Measurements from ENCODE around the gene PRR5L. TPM values are rescaled to one million over a fixed set of nuclear protein-coding genes. Genes with fewer than 3 reads are reported as not detected.

The PRR5L gene
- total RNA-seq, 1 experiment from 2014 or later: 23.9 TPM

DNA sequence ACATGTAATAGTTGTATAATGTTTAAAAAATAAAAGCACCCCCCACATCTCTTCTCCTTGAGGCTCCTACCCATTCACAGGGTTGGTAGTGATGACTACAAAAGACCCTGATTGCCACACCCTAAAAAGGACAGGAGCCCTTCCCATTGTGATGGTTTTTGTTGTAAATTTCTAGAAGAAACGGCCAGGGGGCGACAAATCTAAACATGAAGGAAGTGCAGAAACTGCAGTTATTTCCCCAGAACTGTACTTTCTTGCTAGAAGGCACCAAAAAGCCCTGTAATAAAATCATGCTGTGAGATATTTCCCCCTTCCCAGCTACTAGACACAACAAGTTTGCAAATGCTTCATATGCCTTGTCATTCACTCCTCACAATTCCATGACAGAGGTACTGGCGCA is 10.8 kb downstream of the PRR5L start:
- ChIA-PET CTCF (interaction anchor here (0.6 to 1.4 kb wide), 5 partner anchors 8 to 172 kb away, joined by 3 to 5 read pairs (median 3); no protein-coding TSS in a partner anchor), POLR2A (interaction anchor here (0.7 kb wide), 1 partner anchor 17 kb away, joined by 3 read pairs; no protein-coding TSS in a partner anchor)
- H3K27me3 Mint-ChIP-seq (ENCODE audit: insufficient read depth, unreplicated experiment): no peaks in the 10 kb centered on the region
- DNase-seq (ENCODE audit: unreplicated experiment): peak; percentile 65
- H3K4me3 Mint-ChIP-seq (ENCODE audit: unreplicated experiment): no peak overlapping the region
- intact Hi-C loops (cut with micrococcal nuclease): loop anchor here (1.0 to 5.0 kb wide), 2 partner anchors 171 to 185 kb away; no protein-coding TSS in a partner anchor
- no peaks in the 10 kb centered on the region for H3K36me3 Mint-ChIP-seq (ENCODE audit: insufficient read depth, unreplicated experiment)
- no peaks in the 10 kb centered on the region for H3K9me3 Mint-ChIP-seq (ENCODE audit: unreplicated experiment)
- no TSS peak for BruUV-seq (replicated peaks)
- TF ChIP-seq, protein P1, sequence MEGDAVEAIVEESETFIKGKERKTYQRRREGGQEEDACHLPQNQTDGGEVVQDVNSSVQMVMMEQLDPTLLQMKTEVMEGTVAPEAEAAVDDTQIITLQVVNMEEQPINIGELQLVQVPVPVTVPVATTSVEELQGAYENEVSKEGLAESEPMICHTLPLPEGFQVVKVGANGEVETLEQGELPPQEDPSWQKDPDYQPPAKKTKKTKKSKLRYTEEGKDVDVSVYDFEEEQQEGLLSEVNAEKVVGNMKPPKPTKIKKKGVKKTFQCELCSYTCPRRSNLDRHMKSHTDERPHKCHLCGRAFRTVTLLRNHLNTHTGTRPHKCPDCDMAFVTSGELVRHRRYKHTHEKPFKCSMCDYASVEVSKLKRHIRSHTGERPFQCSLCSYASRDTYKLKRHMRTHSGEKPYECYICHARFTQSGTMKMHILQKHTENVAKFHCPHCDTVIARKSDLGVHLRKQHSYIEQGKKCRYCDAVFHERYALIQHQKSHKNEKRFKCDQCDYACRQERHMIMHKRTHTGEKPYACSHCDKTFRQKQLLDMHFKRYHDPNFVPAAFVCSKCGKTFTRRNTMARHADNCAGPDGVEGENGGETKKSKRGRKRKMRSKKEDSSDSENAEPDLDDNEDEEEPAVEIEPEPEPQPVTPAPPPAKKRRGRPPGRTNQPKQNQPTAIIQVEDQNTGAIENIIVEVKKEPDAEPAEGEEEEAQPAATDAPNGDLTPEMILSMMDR (IDR thresholded peaks at IDR 0.05; ENCODE audit: unreplicated experiment): peak; percentile 45
- H3K4me1 Mint-ChIP-seq (ENCODE audit: insufficient read depth, unreplicated experiment): peaks cover 39% of the 10 kb centered on the region
- H3K27ac Mint-ChIP-seq (ENCODE audit: low read depth, unreplicated experiment): no peak overlapping the region

DNA sequence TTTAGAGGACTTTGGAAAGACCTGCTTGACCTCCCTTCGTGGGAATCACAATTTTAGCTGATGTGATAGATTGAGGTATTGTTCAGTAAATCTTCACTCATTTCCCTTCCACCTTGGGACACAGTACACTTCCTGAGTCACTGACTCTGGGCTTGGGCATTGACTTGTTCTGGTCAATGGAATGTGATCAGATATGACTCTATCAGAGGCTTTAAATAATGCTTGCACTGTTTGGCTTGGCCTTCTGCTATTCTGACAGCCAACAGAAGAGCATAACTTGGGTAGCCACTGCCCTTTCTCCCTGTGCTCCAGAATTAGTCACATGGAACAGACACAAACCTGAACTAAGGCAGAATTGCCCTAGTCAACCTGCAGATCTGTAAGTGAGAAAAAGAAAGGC is 12.5 kb downstream of the PRR5L start:
- POLR2A ChIA-PET: interaction anchor here (0.9 kb wide), 1 partner anchor 147 kb away, joined by 3 read pairs; no protein-coding TSS in a partner anchor
- intact Hi-C loops (cut with micrococcal nuclease): loop anchor here (5.0 kb wide), 1 partner anchor 184 kb away; no protein-coding TSS in a partner anchor

DNA sequence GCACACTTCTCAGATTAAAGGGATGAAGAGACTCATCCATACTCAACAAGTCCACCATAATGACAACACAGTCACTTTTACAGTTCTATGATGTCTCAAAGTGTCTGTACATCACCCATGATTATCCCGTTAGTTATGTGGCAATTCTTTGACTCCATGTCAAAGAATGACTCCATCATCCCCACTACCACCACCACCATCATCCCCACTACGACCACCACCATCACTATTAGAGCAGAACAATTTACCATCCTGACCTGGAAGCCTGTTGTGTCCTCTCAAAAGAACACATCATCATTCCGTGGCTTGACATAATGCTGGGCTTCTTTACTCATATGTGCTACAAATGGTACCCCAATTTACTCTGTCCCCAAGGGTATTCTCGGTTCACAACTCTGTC is 13.7 kb downstream of the PRR5L start:
- POLR2A ChIA-PET: interaction anchor here (0.6 kb wide), 1 partner anchor 12 kb away, joined by 3 read pairs; no protein-coding TSS in a partner anchor
- Mint-ChIP-seq H3K27ac (ENCODE audit: low read depth, unreplicated experiment) (peak overlapping the region; percentile 73), H3K4me3 (ENCODE audit: unreplicated experiment) (no peak overlapping the region), H3K27me3 (ENCODE audit: insufficient read depth, unreplicated experiment) (no peaks in the 10 kb centered on the region), H3K36me3 (ENCODE audit: insufficient read depth, unreplicated experiment) (no peaks in the 10 kb centered on the region), H3K9me3 (ENCODE audit: unreplicated experiment) (no peaks in the 10 kb centered on the region), H3K4me1 (ENCODE audit: insufficient read depth, unreplicated experiment) (peaks cover 48% of the 10 kb centered on the region)
- intact Hi-C loops (cut with micrococcal nuclease): loop anchor here (2.0 to 5.0 kb wide), 2 partner anchors 67 to 183 kb away; no protein-coding TSS in a partner anchor
- TF ChIP-seq, protein P1 (IDR thresholded peaks at IDR 0.05; ENCODE audit: unreplicated experiment): no peak
- DNase-seq (ENCODE audit: unreplicated experiment): no peak
- no TSS peak for BruUV-seq (replicated peaks)
- CTCF ChIA-PET: interaction anchor here (0.8 kb wide), 1 partner anchor 18 kb away, joined by 6 read pairs; no protein-coding TSS in a partner anchor

More for the DNA sequence above, 12.5 kb downstream of the PRR5L start:
- peaks cover 48% of the 10 kb centered on the region for H3K4me1 Mint-ChIP-seq (ENCODE audit: insufficient read depth, unreplicated experiment)
- H3K9me3 Mint-ChIP-seq (ENCODE audit: unreplicated experiment): no peaks in the 10 kb centered on the region
- no peaks in the 10 kb centered on the region for H3K36me3 Mint-ChIP-seq (ENCODE audit: insufficient read depth, unreplicated experiment)
- DNase-seq (ENCODE audit: unreplicated experiment): no peak
- H3K27ac Mint-ChIP-seq (ENCODE audit: low read depth, unreplicated experiment): no peak overlapping the region
- CTCF ChIA-PET: interaction anchor here (0.7 kb wide), 1 partner anchor 184 kb away, joined by 3 read pairs; no protein-coding TSS in a partner anchor
- no peak overlapping the region for H3K4me3 Mint-ChIP-seq (ENCODE audit: unreplicated experiment)
- BruUV-seq (replicated peaks): no TSS peak
- no peaks in the 10 kb centered on the region for H3K27me3 Mint-ChIP-seq (ENCODE audit: insufficient read depth, unreplicated experiment)
- TF ChIP-seq, protein P1 (IDR thresholded peaks at IDR 0.05; ENCODE audit: unreplicated experiment): no peak

DNA sequence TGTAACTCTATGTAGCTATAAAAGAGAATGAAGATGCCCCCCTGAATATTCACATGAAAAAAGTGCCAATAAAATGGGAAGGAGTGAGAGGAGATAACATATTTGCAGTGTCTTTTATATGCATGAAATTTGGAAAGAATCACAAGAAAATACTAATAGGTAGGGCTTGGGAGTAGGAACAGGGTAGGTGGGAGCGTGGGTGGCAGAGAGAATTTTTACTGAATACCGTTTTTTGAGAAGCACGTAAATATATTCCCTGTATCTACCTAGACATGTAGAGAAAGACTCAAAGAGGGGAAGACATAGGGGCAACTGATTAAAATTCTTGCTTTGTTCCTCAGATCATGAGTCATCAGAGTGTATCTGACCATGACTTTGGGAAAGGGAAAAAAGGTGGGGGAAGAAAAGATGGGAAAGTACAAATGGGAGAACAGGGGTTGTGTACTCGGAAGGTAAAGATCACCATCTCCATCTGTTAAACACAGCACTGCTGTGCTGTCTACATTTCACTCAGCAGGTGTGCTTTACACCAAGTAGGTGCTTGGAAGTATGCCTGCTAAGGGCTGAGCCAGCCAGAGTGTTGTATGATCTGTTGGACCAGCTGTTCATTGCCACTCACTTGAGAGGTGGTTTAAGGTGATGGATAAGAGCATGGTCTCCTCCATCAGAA is 16.0 kb downstream of the PRR5L start:
- Mint-ChIP-seq H3K27ac (ENCODE audit: low read depth, unreplicated experiment) (peak overlapping the region; percentile 57), H3K4me1 (ENCODE audit: insufficient read depth, unreplicated experiment) (peaks cover 43% of the 10 kb centered on the region), H3K27me3 (ENCODE audit: insufficient read depth, unreplicated experiment) (no peaks in the 10 kb centered on the region), H3K36me3 (ENCODE audit: insufficient read depth, unreplicated experiment) (peaks cover 6% of the 10 kb centered on the region), H3K9me3 (ENCODE audit: unreplicated experiment) (no peaks in the 10 kb centered on the region), H3K4me3 (ENCODE audit: unreplicated experiment) (no peak overlapping the region)
- DNase-seq (ENCODE audit: unreplicated experiment): peak; percentile 55
- TF ChIP-seq, protein P1 (IDR thresholded peaks at IDR 0.05; ENCODE audit: unreplicated experiment): no peak
- ChIA-PET CTCF (interaction anchor here (0.6 kb wide), 1 partner anchor 477 kb away, joined by 5 read pairs; no protein-coding TSS in a partner anchor), POLR2A (interaction anchor here (0.5 to 1.0 kb wide), 2 partner anchors 11 to 98 kb away, joined by 3 to 4 read pairs; no protein-coding TSS in a partner anchor)
- intact Hi-C loops (cut with micrococcal nuclease): loop anchor here (2.0 kb wide), 1 partner anchor 65 kb away; no protein-coding TSS in a partner anchor
- BruUV-seq (replicated peaks): no TSS peak

Measured in MCF 10A (cell line).